HG02678 (cell line): ENCODE measurements around the gene ZNF441.
"Not testable (repeated sequence)": the region's sequence is repeated elsewhere in the genome, so short reads cannot be mapped to it uniquely, and the experiment has no call there.

Source experiments
- ATAC-seq: cut with Tn5 transposase; IDR thresholded peaks from one replicate; pipeline ENCODE4 v1.9.1; 2021; ENCODE audit warnings: mild to moderate bottlenecking, moderate library complexity; ENCODE audit not compliant: unreplicated experiment

The ZNF441 gene

GRCh38 chr19:11776669-11777068 lies 9.9 kb downstream of the ZNF441 start:
- ATAC-seq: not testable (repeated sequence)

DNA sequence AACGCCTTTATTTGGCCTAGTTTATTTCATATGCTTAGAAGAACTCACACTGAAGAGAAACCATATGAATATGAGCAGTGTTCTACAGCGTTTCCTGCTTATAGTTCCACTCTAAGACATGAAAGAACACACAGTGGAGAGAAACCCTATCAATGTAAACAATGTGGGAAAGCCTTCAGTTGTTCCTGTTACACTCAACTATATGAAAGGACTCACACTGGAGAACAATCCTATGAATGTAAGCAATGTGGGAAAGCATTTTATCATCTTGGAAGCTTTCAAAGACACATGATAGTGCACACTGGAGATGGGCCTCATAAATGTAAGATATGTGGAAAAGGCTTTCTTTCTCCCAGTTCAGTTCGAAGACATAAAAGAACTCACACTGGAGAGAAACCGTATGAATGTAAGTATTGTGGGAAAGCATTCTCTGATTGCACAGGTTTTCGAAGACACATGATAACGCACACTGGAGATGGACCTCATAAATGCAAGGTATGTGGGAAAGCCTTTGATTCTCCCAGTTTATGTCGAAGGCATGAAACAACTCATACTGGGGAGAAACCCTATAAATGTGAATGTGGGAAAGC lies 13.7 kb downstream of the ZNF441 start:
- no peak for ATAC-seq

- no peak for ATAC-seq
Observed at GRCh38 chr19:11781295-11782057, 14.7 kb downstream of the ZNF441 start.

DNA sequence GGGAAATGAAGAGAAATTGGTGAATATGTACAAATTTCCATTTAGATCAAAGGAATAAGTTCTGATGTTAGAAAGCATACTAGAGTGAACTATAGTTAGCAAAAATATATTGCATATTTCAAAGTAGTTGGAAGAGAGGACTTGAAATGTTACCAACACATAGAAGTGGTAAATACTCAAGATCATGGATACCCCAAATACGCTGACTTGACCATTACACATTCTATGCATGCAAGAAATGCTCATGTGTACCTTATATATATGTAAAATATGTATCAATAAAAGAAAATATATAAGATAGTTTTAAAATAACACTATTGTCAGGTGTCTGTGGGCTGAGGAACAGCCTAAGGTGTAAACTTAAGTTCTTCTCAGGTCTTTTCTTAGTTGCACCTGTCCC lies 17.0 kb downstream of the ZNF441 start:
- no peak for ATAC-seq

GRCh38 chr19:11784356-11784755 lies 17.6 kb downstream of the ZNF441 start:
- ATAC-seq: no peak

DNA sequence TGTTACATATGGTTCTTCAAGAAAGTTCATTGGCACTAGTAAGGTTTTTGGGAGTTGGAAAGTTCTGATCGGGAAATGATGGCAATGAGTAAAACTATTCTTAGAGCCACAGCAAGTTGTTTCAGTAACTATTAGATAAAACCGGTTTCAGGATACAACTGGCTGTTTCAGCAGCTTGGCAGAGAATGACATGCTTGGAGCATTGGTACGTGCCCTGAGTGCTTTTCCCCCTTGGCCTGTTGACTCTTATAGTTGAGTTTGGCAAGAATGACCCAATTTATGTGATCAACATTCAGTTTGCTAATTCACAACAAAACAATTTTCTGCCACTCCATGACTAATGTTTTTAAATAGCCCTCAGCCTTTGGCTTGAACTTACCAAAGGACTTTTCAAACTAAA lies 20.7 kb downstream of the ZNF441 start:
- no peak for ATAC-seq

- ATAC-seq: no peak
Observed at GRCh38 chr19:11792942-11793341, 26.1 kb downstream of the ZNF441 start.

GRCh38 chr19:11797491-11797890 lies 30.7 kb downstream of the ZNF441 start:
- ATAC-seq: peak; percentile 45

- peak; percentile 96 for ATAC-seq
Observed at GRCh38 chr19:11798391-11799330, 31.9 kb downstream of the ZNF441 start, which contains the start of gene ZNF491. Gene ZNF491, plus strand, starts transcription at chr19:11798523. Its CDS starts 7,431 bp downstream, at chr19:11805954.

DNA sequence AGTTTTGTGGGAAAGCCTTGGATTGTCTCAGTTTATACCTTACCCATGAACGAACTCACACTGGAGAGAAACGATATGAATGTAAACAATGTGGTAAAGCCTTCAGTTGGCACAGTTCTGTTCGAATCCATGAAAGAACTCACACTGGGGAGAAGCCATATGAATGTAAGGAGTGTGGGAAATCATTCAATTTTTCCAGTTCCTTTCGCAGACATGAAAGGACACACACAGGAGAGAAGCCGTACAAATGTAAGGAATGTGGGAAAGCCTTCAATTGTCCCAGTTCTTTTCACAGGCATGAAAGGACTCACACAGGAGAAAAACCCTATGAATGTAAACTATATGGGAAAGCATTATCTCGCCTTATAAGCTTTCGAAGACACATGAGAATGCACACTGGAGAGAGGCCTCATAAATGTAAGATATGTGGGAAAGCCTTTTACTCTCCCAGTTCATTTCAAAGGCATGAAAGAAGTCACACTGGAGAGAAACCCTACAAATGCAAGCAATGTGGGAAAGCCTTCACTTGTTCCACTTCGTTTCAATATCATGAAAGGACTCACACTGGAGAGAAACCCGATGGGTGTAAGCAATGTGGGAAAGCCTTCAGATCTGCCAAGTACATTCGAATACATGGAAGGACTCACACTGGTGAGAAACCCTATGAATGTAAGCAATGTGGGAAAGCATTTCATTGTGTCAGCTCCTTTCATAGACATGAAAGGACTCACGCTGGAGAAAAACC lies 39.7 kb downstream of the ZNF441 start:
- no peak for ATAC-seq

- no peak for ATAC-seq
Observed at GRCh38 chr19:11807099-11807380, 40.2 kb downstream of the ZNF441 start.

- ATAC-seq: peak; percentile 29
Observed at GRCh38 chr19:11813703-11814028, 46.9 kb downstream of the ZNF441 start.

GRCh38 chr19:11814029-11814699 lies 47.4 kb downstream of the ZNF441 start, which contains the start of gene ZNF440:
Gene ZNF440, plus strand, starts transcription at chr19:11814273. Its CDS starts 175 bp downstream, at chr19:11814448.
- peak; percentile 99 for ATAC-seq

- ATAC-seq: no peak
Observed at GRCh38 chr19:11814700-11815035, 47.9 kb downstream of the ZNF441 start.

- ATAC-seq: no peak
Observed at GRCh38 chr19:11821474-11822109, 54.8 kb downstream of the ZNF441 start.

DNA sequence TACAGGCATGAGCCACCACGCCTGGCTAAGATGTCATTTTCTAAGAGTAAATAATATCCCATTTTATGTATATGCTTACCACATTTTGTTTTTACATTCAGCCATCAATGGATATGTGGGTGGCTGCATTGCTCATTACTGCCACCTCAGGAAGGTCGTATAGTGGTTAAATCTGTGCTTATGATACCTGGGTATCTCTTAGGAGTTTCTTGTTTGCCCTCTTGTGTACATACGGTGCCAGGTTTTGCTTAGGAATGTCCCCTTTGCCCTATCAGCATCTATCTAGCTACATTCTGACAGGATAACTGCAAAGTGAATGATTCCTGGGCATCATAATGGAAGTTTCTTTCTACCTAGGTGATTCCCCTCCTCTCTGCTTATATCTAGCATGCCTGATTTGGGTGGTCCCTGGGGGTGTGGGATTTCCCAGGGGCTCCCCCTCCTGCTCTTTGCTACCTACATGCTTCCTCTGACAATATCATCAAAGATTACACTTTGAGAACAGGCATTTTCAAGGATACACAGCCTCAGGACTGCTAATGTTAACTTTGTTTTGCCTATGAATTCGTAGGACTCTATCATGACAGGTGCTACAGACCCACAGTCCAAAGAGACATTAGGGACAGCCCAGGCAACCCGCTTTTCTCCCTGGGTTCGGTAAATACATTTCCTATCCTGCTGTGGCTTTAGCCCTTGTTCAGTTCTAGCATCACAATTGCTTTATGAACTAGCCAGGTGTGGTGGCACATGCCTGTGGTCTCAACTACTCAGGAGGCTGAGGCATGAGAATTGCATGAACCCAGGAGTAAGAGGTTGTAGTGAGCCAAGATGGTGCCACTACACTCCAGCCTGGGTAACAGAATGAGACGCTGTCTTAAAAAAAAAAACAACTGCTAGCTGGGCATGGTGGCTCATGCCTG lies 62.4 kb downstream of the ZNF441 start:
- ATAC-seq: not testable (repeated sequence)

GRCh38 chr19:11832253-11832912 lies 65.6 kb downstream of the ZNF441 start:
- ATAC-seq: no peak

DNA sequence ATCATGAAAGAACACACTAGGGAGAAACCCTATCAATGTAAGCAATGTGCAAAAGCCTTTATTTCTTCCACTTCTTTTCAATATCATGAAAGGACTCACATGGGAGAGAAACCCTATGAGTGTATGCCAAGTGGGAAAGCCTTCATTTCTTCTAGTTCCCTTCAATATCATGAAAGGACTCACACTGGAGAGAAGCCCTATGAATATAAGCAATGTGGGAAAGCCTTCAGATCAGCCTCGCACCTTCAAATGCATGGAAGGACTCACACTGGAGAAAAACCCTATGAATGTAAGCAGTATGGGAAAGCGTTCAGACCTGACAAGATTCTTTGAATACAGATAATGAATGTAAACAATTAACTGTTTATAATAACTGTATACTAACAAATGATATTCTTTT lies 66.7 kb downstream of the ZNF441 start:
- ATAC-seq: no peak
